Measurements from ENCODE around the gene C2orf92. TPM values are rescaled to one million over a fixed set of nuclear protein-coding genes. Genes with fewer than 3 reads are reported as not detected.
A peak's percentile ranks its signal among the peaks of the same experiment; 100 is the strongest.
"Not testable (repeated sequence)": the region's sequence is repeated elsewhere in the genome, so short reads cannot be mapped to it uniquely, and the experiment has no call there.

The C2orf92 gene
- total RNA-seq, 6 donors from 2014 or later = 9.1 to 45.1 (median 23.1) TPM

DNA sequence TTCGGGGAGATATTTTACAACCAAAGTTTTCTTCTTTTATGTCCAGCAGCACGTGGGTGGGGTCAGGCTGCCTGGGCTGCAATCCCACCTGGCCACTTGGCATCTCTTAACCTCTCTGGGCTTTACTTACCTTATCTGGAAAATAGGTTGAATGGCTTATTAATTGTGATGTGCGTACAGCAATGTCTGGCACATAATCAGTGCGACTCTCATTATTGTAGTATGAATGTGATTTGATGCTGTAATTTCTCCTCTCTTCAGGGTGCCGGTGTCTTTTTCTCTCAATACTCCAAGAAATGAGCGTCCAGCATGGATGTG lies 41.8 kb downstream of the C2orf92 start:
- H3K27me3 ChIP-seq = no peaks in the 10 kb centered on the region
- TF ChIP-seq EP300 (IDR thresholded peaks at IDR 0.05) (no peak), POLR2AphosphoS5 (IDR thresholded peaks at IDR 0.05) (no peak)
- no peaks in the 10 kb centered on the region for H3K4me1 ChIP-seq
- ATAC-seq (ENCODE audit: low FRiP score in 2 of 2) (no peak), DNase-seq (no peak)
- no peaks in the 10 kb centered on the region for H3K9me3 ChIP-seq
- no peak overlapping the region for H3K4me3 ChIP-seq
- no peaks in the 10 kb centered on the region for H3K36me3 ChIP-seq
- H3K27ac ChIP-seq = no peak overlapping the region
- WGBS, 2 donors = 85 to 90% methylated on average over 6 of the region's 6 CpGs

DNA sequence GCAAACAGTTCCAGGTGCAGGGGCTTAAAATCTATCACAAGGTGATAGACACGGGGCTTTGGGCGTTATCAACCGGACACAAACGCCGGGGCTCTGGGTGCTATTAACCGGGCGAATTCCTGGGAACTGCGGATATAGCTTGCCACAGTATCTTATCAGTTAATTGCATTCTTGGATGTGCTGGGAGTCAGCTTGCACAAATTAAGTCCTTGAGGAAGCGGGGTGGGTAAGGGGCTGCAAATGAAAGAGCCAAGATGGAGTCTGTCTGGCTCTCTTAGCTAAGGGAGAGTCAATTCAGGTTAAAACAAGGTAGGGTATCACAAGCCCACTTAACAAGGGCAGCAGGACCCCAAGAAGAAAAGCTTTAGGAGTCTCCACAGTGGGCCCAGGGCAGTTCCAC lies 42.7 kb downstream of the C2orf92 start:
- not testable (repeated sequence) for DNase-seq; H3K9me3 ChIP-seq; H3K4me1 ChIP-seq; ATAC-seq (ENCODE audit: low FRiP score in 2 of 2); H3K36me3 ChIP-seq; H3K4me3 ChIP-seq; H3K27me3 ChIP-seq
- peak overlapping the region in 1 of 4 donors; percentile 21 for H3K27ac ChIP-seq
- 74 to 81% methylated on average over 9 of the region's 9 CpGs for WGBS, 2 donors

GRCh38 chr2:97712693-97713295 lies 43.3 kb downstream of the C2orf92 start:
- no peaks in the 10 kb centered on the region for H3K36me3 ChIP-seq
- no peaks in the 10 kb centered on the region for H3K9me3 ChIP-seq
- H3K4me3 ChIP-seq = peak overlapping the region in 1 of 4 donors; percentile 37
- no peak for TF ChIP-seq EP300 (IDR thresholded peaks at IDR 0.05)
- TF ChIP-seq, protein P1, sequence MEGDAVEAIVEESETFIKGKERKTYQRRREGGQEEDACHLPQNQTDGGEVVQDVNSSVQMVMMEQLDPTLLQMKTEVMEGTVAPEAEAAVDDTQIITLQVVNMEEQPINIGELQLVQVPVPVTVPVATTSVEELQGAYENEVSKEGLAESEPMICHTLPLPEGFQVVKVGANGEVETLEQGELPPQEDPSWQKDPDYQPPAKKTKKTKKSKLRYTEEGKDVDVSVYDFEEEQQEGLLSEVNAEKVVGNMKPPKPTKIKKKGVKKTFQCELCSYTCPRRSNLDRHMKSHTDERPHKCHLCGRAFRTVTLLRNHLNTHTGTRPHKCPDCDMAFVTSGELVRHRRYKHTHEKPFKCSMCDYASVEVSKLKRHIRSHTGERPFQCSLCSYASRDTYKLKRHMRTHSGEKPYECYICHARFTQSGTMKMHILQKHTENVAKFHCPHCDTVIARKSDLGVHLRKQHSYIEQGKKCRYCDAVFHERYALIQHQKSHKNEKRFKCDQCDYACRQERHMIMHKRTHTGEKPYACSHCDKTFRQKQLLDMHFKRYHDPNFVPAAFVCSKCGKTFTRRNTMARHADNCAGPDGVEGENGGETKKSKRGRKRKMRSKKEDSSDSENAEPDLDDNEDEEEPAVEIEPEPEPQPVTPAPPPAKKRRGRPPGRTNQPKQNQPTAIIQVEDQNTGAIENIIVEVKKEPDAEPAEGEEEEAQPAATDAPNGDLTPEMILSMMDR (IDR thresholded peaks at IDR 0.05) = no peak
- no peak for TF ChIP-seq POLR2AphosphoS5 (IDR thresholded peaks at IDR 0.05)
- TF ChIP-seq POLR2A (IDR thresholded peaks at IDR 0.05) = no peak
- H3K4me1 ChIP-seq = no peaks in the 10 kb centered on the region
- 77 to 79% methylated on average over 7 to 11 of the region's 11 CpGs for WGBS, 2 donors
- peak overlapping the region; percentile 18 to 84 (median 28) for H3K27ac ChIP-seq
- ATAC-seq (ENCODE audit: low FRiP score in 2 of 2) (no peak), DNase-seq (peak in 1 of 2 donors; percentile 54)
- H3K27me3 ChIP-seq = no peaks in the 10 kb centered on the region

- peak in 1 of 2 donors; percentile 65 for DNase-seq
- Histone ChIP-seq H3K9me3 (no peaks in the 10 kb centered on the region), H3K27me3 (no peaks in the 10 kb centered on the region), H3K4me3 (peak within 1 kb of the TSS in 3 of 4 donors; percentile 7 to 37 (median 32)), H3K4me1 (no peaks in the 10 kb centered on the region), H3K36me3 (no peaks in the 10 kb centered on the region), H3K27ac (peak within 1 kb of the TSS; percentile 18 to 84 (median 52))
- 54 to 79% methylated on average over 10 to 20 of the region's 21 CpGs for WGBS, 2 donors
- no peak for TF ChIP-seq EP300 (IDR thresholded peaks at IDR 0.05)
- TF ChIP-seq POLR2AphosphoS5 (IDR thresholded peaks at IDR 0.05) = peak in 1 of 2 donors; percentile 11
- peak in 1 of 4 donors; percentile 48 for TF ChIP-seq POLR2A (IDR thresholded peaks at IDR 0.05)
- TF ChIP-seq, protein P1 (IDR thresholded peaks at IDR 0.05) = no peak
- peak in 1 of 2 donors; percentile 9 for ATAC-seq (ENCODE audit: low FRiP score in 2 of 2)
Measured at GRCh38 chr2:97713296-97714083, 44.0 kb downstream of the C2orf92 start, which contains the start of gene ZAP70. TSS of gene ZAP70 (plus strand) at chr2:97713576. CDS start at chr2:97724037, 10,461 bp downstream.

- WGBS, 2 donors = 75 to 82% methylated on average over 15 to 17 of the region's 17 CpGs
- peak in 1 of 2 donors; percentile 46 for DNase-seq
- peak overlapping the region in 3 of 4 donors; percentile 7 to 37 (median 32) for H3K4me3 ChIP-seq
Measured at GRCh38 chr2:97714084-97714949, 44.8 kb downstream of the C2orf92 start.

More at GRCh38 chr2:97714084-97714949, 44.8 kb downstream of the C2orf92 start:
- TF ChIP-seq, protein P1 (IDR thresholded peaks at IDR 0.05) = no peak
- TF ChIP-seq EP300 (IDR thresholded peaks at IDR 0.05) (no peak), POLR2AphosphoS5 (IDR thresholded peaks at IDR 0.05) (no peak)
- Histone ChIP-seq H3K27ac (peak overlapping the region; percentile 18 to 84 (median 52)), H3K4me1 (no peaks in the 10 kb centered on the region), H3K36me3 (no peaks in the 10 kb centered on the region), H3K9me3 (no peaks in the 10 kb centered on the region), H3K27me3 (no peaks in the 10 kb centered on the region)
- ATAC-seq (ENCODE audit: low FRiP score in 2 of 2) = no peak
